DOHH2 (cell line): Measurements from ENCODE around the gene PTGR1.
"Not testable (repeated sequence)": the region's sequence is repeated elsewhere in the genome, so short reads cannot be mapped to it uniquely, and the experiment has no call there.

Experiments used
- H3F3A ChIP-seq: fragments of 200-600 bp; sonication (generic), shearing (Covaris generic); 2 replicates; pipeline ENCODE4 v1.6.0; 2016; ENCODE audit warnings: antibody characterized with exemption, mild to moderate bottlenecking; ENCODE audit not compliant: control insufficient read depth, insufficient read depth
- H3K27ac ChIP-seq: fragments of 200-600 bp; sonication (generic); 2 replicates; pipeline ENCODE4 v1.5.1; 2014; ENCODE audit warnings: low read depth, mild to moderate bottlenecking, low read length, moderate library complexity
- H3K27me3 ChIP-seq: fragments of 200-600 bp; sonication (generic); 2 replicates; pipeline ENCODE4 v1.6.1; 2014; ENCODE audit warnings: mild to moderate bottlenecking, low read length, mixed read lengths; ENCODE audit not compliant: control insufficient read depth
- H3K36me3 ChIP-seq: fragments of 200-600 bp; sonication (generic); 2 replicates; pipeline ENCODE4 v1.6.1; 2014; ENCODE audit warnings: mild to moderate bottlenecking, low read length, moderate library complexity, mixed read lengths; ENCODE audit not compliant: control insufficient read depth
- H3K4me1 ChIP-seq: fragments of 200-600 bp; sonication (generic); 2 replicates; pipeline ENCODE4 v1.6.1; 2014; ENCODE audit warnings: mild to moderate bottlenecking, low read length, mixed read lengths; ENCODE audit not compliant: control insufficient read depth
- H3K4me2 ChIP-seq: fragments of 200-600 bp; sonication (generic); 2 replicates; pipeline ENCODE4 v1.6.0; 2014; ENCODE audit warnings: mild to moderate bottlenecking, low read length, moderate library complexity
- H3K4me3 ChIP-seq: fragments of 200-600 bp; sonication (generic); 2 replicates; pipeline ENCODE4 v1.5.1; 2014; ENCODE audit warnings: mild to moderate bottlenecking, low read length, mixed read lengths
- H3K79me2 ChIP-seq: fragments of 200-600 bp; sonication (generic); 2 replicates; pipeline ENCODE4 v1.6.1; 2014; ENCODE audit warnings: mild to moderate bottlenecking, low read length, mixed read lengths; ENCODE audit not compliant: control insufficient read depth
- H3K9me2 ChIP-seq: fragments of 200-600 bp; sonication (generic); replicated peaks from 2 replicates; pipeline ENCODE4 v1.6.1; 2014; ENCODE audit warnings: mild to moderate bottlenecking, low read length, mixed read lengths; ENCODE audit not compliant: control insufficient read depth
- H3K9me3 ChIP-seq: fragments of 200-600 bp; sonication (generic); 2 replicates; pipeline ENCODE4 v1.6.1; 2014; ENCODE audit warnings: antibody characterized with exemption, low read length, mixed read lengths; ENCODE audit not compliant: control insufficient read depth, insufficient read depth
- H4K20me1 ChIP-seq: fragments of 200-600 bp; sonication (generic); 2 replicates; pipeline ENCODE4 v1.6.0; 2014; ENCODE audit warnings: low read depth, mild to moderate bottlenecking, antibody characterized with exemption, low read length, moderate library complexity; ENCODE audit not compliant: control insufficient read depth, insufficient read depth
- EZH2phosphoT487 ChIP-seq: fragments of 200-600 bp; sonication (generic); IDR thresholded peaks from 2 replicates; pipeline ENCODE4 v1.6.1; 2017; ENCODE audit warnings: borderline replicate concordance, mild to moderate bottlenecking, antibody characterized with exemption, low read length, moderate library complexity, mixed read lengths
- TF ChIP-seq, protein P1 (sequence below): fragments of 200-600 bp; sonication (generic); IDR thresholded peaks from one replicate; pipeline ENCODE4 v1.5.1; 2014; ENCODE audit warnings: antibody characterized with exemption, mild to moderate bottlenecking, low read depth, low read length; ENCODE audit not compliant: poor library complexity, severe bottlenecking

Gene PTGR1

DNA sequence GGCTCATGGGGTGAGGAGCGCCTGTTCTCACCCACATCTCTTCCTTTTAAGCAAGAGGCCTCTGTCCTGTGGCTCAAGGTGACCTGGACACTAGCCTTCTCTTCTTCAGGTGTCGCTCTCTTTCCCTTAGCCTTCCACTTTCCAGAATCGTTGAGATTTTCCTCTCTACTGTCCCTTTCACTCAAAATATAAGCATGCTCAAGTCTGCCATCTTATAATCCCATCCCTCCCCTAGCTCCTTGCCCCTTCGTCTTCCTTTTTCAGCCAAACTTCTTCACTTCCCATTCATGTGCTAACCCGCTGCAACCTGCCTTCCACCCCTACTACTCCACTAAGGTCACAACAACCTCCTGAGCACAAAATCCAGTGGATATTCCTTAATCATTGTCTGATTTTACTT is 13.1 kb downstream of the PTGR1 start:
- Histone ChIP-seq H3K4me2 (no peak overlapping the region), H3K27ac (no peak overlapping the region), H3K4me1 (no peaks in the 10 kb centered on the region), H3K36me3 (no peaks in the 10 kb centered on the region), H3K9me2 (no peaks in the 10 kb centered on the region), H3K9me3 (no peaks in the 10 kb centered on the region), H4K20me1 (no peaks in the 10 kb centered on the region), H3K4me3 (no peak overlapping the region), H3K79me2 (no peaks in the 10 kb centered on the region), H3K27me3 (0 out of 2 replicates have a peak, but pooled peaks cover 2% of the 10 kb centered on the region), H3F3A (no peaks in the 10 kb centered on the region)
- no peak for TF ChIP-seq EZH2phosphoT487
- TF ChIP-seq, protein P1, sequence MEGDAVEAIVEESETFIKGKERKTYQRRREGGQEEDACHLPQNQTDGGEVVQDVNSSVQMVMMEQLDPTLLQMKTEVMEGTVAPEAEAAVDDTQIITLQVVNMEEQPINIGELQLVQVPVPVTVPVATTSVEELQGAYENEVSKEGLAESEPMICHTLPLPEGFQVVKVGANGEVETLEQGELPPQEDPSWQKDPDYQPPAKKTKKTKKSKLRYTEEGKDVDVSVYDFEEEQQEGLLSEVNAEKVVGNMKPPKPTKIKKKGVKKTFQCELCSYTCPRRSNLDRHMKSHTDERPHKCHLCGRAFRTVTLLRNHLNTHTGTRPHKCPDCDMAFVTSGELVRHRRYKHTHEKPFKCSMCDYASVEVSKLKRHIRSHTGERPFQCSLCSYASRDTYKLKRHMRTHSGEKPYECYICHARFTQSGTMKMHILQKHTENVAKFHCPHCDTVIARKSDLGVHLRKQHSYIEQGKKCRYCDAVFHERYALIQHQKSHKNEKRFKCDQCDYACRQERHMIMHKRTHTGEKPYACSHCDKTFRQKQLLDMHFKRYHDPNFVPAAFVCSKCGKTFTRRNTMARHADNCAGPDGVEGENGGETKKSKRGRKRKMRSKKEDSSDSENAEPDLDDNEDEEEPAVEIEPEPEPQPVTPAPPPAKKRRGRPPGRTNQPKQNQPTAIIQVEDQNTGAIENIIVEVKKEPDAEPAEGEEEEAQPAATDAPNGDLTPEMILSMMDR = no peak

DNA sequence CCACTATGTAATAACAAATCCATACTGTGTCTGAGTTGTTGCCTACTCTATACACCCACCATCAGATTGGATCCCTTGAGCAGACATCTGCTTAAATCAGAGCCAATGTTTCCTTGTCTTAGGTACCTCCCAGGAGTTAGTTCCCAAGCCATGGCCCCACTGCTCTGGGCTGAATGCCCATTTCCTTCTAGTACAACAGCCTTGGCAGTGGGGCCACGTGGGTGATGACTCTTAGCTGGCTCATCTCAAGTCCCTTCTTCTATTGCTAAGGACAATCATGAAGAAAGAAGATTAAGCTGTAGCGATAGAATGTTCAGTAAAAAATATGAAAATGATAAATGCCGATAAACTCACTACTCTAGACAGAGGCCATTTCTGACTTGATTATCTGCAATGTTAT is 16.6 kb downstream of the PTGR1 start:
- no peak overlapping the region for H3K4me3 ChIP-seq
- no peaks in the 10 kb centered on the region for H3K4me1 ChIP-seq
- no peaks in the 10 kb centered on the region for H3K9me3 ChIP-seq
- H3K9me2 ChIP-seq = no peaks in the 10 kb centered on the region
- H3F3A ChIP-seq = no peaks in the 10 kb centered on the region
- no peaks in the 10 kb centered on the region for H3K79me2 ChIP-seq
- no peak overlapping the region for H3K27ac ChIP-seq
- TF ChIP-seq, protein P1 = no peak
- TF ChIP-seq EZH2phosphoT487 = no peak
- no peak overlapping the region for H3K4me2 ChIP-seq
- H3K27me3 ChIP-seq = 0 out of 2 replicates have a peak, but pooled peaks cover 2% of the 10 kb centered on the region
- H3K36me3 ChIP-seq = no peaks in the 10 kb centered on the region
- no peaks in the 10 kb centered on the region for H4K20me1 ChIP-seq

DNA sequence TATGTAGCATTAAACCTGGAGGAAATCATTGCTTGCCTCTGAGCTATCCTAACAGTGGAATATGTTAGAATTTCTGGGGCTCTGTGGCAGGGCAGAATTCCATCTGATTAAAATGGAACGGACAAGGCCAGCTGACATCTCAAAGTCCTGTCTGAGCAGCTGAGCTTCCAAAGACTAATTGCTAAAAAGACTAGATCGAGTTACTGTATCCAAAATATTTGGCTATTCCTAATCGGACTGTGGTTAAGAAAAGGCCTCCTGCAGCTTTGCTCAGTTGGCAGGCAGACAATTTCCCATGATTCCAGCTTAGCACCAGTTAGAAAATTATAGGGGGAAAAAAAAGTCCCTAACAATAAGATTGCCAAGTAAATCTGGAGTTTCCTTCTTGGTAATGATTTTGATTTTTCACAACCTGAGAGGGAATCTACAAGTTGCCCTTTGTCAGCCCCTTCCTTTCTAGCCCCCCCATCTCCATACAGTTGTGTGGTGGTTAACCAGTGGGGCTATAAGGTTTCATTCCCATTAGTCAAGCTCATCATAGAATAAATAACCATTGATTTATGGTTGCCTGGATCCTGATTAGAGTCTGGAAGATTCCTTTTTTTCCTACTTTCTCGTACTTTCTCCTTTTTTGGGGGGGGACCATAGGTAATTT is 26.4 kb downstream of the PTGR1 start:
- Histone ChIP-seq H3K27me3 (no peaks in the 10 kb centered on the region), H3K4me3 (no peak overlapping the region), H3K36me3 (no peaks in the 10 kb centered on the region), H3K4me1 (no peaks in the 10 kb centered on the region), H4K20me1 (no peaks in the 10 kb centered on the region), H3K79me2 (no peaks in the 10 kb centered on the region), H3K4me2 (no peak overlapping the region), H3F3A (no peaks in the 10 kb centered on the region), H3K9me3 (peaks cover 8% of the 10 kb centered on the region; the same call in 1 of the 2 replicates), H3K27ac (no peak overlapping the region), H3K9me2 (no peaks in the 10 kb centered on the region)
- no peak for TF ChIP-seq EZH2phosphoT487
- TF ChIP-seq, protein P1 = no peak

DNA sequence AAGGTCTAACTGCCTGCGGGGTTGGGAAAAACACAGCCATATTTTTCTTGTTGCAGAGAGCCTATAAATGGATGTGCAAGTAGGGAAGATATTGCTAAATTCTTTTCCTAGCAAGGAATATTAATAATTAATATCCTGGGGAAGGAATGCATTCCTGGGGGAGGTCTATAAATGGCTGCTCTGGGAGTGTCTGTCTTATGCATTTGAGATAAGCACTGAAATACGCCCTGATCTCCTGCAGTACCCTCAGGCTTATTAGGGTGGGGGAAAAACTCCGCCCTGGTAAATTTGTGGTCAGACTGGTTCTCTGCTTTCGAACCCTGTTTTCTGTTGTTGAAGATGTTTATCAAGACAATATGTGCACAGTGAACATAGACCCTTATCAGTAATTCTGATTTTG is 31.3 kb downstream of the PTGR1 start:
- not testable (repeated sequence) for H3K4me2 ChIP-seq, H4K20me1 ChIP-seq, H3K27ac ChIP-seq, H3F3A ChIP-seq, H3K4me3 ChIP-seq, H3K4me1 ChIP-seq, H3K36me3 ChIP-seq, H3K79me2 ChIP-seq, H3K27me3 ChIP-seq, H3K9me2 ChIP-seq
- peaks cover 11% of the 10 kb centered on the region; the same call in 1 of the 2 replicates for H3K9me3 ChIP-seq
